Stimulated activated CD8-positive, alpha-beta memory T cell treated with anti-CD3 and anti-CD28 coated beads, Interleukin-7, amount 100 ng/mL, for 48 hours (primary cell): ENCODE measurements around the gene MEGF11.
"Not testable (repeated sequence)": the region's sequence is repeated elsewhere in the genome, so short reads cannot be mapped to it uniquely, and the experiment has no call there.

Source experiments
- DNase-seq, 2 donors: peaks; one replicate each; pipeline ENCODE4 v3.0.0-alpha.2; 2020; ENCODE audit warnings: low read depth in 1 of 2; ENCODE audit errors: extremely low read depth in 1 of 2

Gene MEGF11

DNA sequence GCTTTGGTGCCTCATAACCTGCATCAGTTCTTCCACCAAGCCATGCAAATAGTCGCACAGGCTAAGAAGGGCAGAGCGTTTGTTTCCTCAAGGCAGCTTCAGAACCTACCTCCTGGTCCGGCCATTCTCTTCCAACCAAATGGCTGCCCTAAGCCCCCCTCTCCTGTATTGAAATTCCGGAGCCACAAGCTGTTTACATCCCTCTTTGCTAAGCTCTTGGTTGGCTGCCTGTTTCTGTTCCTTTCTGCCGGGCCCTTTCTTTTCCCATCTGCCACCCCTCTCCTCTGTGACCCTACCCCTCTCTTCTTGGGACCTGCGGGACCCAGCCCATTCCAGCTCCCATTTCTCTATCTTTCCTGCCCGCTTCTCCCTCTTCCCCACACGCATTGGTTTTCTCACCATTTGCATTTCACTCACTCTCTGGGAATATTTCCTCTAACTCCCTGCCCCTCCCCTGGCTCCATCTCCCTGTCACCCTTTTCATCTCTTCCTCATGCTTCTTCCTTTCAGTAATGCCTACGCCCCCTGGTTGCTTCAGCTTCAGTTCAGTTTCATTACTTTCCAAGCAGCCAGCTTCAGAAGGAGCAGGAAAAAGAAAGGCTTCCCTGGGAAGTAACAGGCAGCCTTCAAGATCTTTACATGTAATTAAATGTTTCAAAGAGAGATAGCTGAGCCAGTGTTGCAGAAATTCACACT, 270.8 kb downstream of the MEGF11 start:
- DNase-seq = no peak

- DNase-seq = peak; percentile 22 to 33
Measured at GRCh38 chr15:65981837-65982626, 271.5 kb downstream of the MEGF11 start.

- peak in 1 of 2 donors; percentile 9 for DNase-seq
Measured at GRCh38 chr15:65980824-65981456, 272.6 kb downstream of the MEGF11 start.

DNA sequence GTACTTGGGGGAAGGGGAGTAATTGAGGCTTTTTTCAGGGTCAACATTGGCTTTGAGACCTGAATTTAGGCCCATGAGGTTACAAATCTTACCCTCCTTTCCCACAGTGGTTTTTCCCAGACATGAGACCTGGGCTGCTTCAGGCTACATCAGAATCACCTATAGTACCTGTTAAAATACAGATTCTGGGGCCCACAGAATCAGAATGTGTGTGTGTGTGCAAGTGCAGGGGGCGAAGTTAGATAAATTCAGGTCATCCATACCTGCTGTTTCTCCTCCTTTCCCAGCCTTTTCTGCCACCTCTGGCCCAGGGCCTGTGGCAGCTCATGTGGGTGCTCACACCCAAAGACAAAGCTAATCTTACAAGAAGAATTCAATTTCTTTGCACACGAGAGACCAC, 273.7 kb downstream of the MEGF11 start:
- DNase-seq = no peak

DNA sequence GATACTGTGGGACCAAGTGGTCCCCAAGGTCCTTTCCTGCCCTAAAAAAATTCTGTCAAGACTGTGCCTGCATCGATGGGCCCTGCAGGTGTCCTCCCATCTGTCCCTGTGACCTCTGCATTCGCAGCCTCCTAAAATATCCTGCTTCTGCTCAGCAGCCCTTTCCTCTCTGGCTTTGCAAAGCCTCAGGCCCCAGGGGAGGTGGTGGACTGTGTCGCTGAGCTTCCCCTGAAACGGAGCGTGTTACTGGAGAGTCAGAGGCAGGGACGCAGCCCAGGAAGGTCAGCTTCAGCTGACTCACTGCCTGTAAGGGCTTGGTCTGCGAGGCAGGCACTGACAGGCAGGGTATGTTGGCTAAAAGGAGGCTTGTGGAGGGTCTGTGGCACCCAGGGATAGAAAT, 274.2 kb downstream of the MEGF11 start:
- no peak for DNase-seq

GRCh38 chr15:65978110-65978509, 275.4 kb downstream of the MEGF11 start:
- DNase-seq = no peak

GRCh38 chr15:65976196-65976595, 277.4 kb downstream of the MEGF11 start:
- DNase-seq = not testable (repeated sequence)

- no peak for DNase-seq
Measured at GRCh38 chr15:65971741-65971995, 281.9 kb downstream of the MEGF11 start.

- no peak for DNase-seq
Measured at GRCh38 chr15:65970937-65971740, 282.4 kb downstream of the MEGF11 start.

- DNase-seq = no peak
Measured at GRCh38 chr15:65969865-65970816, 283.4 kb downstream of the MEGF11 start.

DNA sequence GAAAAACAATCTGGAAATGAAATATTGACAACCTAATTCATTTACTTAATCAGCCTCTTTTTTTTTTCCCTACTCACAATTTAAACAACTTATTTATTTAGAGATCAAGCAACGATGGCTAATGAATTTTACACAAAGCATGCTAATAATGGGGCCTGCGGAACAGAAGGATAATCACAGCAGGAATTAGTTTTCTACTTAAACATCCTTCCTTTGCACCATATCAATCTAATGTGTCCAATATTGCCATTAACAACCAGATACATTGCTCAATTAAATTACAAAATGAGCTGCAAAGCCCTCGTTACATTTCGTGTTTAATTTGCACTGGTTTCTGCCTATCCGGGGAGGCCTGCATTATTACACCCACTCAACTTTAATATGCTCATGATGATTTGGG, 285.0 kb downstream of the MEGF11 start:
- DNase-seq = no peak

DNA sequence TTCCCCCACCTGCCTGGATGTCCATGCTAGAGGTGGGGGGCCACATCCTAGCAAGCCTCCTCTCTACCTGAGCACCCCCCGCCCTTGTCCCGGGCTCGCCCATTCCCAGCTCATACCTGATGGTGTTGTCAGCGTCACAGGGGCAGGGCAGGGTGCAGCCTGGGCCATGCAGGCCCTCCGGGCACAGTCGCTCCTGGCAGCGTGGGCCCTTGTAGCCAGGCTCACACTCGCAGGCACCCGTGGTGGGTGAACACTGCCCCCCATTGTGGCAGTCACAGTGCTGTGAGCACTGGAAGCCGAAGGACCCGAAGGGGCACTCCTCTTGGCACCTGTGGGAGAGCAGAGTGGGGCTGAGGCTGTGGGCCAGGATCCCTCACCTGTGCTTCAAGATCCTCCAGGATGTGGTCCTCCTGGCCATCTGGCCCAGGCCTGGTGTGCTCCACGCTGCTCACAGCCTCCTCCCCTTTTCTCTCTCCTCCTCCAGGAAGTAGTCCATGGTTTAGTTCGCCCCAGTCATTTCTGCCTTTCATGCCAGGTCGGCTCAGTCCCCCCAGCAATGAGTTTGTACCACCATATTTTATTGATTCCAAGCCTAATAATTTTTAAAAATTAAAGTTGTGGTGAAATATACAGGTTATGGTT, 288.6 kb downstream of the MEGF11 start:
- DNase-seq = no peak

DNA sequence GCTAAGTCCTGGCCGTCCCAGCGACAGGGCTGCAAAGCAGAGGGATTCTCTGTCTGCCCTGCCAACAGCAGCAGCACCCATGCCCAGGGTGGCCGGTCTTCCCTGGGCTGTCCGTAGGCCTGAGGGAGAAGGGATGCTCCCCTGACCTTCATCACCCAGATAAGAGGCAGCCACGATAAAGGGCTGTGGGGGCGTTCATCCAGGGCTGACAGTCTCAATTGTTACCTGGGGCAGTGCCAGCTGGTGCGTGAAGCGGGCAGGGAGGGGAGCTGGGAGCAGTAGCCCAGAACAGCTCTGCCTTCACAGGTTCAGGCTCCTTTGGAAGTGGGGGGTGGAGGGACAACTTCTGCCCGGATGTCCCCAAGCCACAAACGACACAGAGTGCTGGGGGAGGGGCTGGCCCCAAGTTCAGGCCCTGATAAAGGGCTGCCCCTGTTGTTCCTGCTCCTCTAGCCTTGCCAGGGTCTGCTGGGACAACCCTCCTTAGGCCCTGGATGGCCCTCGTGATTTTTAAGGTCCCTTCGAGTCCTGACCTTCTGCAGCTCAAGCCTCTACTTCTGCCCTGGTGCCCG, 289.6 kb downstream of the MEGF11 start:
- DNase-seq = no peak

- no peak for DNase-seq
Measured at GRCh38 chr15:65963358-65963757, 290.2 kb downstream of the MEGF11 start.

DNA sequence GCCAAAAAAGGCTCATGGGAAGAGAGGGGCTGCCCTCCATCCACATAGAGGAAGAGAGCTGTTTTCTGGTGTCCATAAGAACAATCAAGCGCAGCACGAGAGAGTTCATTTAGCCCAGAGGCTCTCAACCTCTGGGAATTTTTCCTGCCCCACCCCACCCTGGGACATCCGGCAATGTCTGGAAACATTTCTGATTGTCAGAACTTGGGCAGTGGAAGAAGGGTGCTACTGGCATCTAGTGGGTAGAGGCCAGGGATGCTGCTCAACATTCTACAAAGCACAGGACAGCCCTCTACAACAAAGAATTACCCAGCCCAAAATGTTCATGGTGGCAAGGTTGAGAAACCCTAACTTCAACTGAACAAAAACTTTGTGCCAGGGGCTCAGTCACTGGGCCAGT, 291.4 kb downstream of the MEGF11 start:
- no peak for DNase-seq

DNA sequence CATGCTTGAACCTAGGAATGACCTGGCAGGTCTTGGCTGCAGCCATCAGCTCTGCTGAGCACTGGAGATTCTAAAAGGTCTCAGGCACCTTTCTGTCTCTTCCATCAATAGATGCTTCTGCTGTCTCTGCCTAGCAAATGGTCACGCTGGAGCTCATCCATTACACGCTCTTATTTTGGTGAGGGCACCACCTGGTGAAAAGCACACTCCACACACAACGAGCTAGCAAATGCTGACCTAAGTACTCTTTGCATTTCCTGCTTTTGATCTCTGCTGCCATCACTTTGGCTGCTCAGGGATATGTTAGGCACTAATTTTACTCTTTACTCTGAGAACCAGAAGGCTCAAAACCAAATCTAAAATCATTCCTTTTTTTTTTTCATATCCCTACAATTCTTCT, 293.0 kb downstream of the MEGF11 start:
- DNase-seq = no peak

DNA sequence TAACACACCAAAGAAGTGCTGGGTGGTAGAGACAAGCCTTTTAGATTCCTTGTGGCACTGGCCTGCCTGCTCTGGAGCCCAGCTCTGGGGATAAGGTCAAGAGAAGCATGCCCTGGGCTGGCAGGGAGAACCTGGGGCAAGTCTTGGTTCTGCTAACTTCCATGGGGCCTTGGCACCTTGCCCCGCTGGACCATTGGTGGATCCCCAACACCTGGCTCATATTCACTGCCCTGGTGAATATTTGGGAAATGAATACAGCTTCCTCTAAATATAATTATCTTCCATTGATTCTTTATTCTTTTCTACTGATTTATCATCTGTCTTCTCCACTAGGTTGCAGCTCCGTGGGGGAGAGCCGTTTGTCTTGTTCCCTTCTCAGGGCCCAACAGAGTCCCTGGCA, 294.7 kb downstream of the MEGF11 start:
- no peak for DNase-seq

DNA sequence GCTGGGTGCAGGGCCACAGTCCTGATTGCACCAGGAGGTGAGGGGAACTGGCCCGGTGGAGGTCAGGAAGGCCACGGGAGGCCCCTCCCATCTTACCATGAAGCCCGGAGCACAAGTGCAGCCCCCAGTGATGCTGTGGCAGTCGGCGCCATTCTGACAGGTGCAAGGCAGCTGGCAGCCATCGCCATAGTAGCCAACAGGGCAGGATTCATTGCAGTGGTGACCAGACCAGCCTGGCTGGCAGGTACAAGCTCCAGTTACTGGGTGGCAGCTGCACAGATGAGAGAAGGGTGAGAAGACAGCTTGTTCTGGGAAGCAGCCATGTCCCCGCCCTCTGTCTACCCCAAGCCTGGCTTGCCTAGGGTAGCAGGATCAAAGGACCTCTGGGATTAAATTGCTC, 296.1 kb downstream of the MEGF11 start:
- no peak for DNase-seq

DNA sequence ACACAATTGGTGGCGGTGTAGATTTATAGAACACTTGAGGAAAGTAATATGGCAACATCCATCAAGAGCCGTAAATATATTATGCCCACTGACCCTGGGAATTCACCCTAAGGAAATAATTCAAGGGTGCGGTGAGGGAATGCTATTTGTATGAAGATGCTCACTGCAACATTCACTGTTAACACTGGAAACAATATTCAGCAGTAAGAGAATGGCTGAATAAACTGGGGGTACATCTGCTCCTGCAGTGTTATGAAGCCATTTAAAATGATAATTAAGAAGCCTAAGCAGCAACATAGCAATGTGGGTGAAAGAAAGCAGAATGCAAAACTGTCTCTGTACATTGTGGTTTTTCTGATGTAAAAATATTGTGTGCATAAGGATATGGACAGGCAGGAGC, 296.7 kb downstream of the MEGF11 start:
- DNase-seq = no peak
